GM12891 (cell line): Measurements from ENCODE around the gene AGFG2.

Source experiments
- PAX5 ChIP-seq: IDR thresholded peaks from 2 replicates; pipeline ENCODE4 v1.6.1; 2011; ENCODE audit warnings: low read length, moderate library complexity, mild to moderate bottlenecking; ENCODE audit not compliant: insufficient read depth, severe bottlenecking
- POLR2A ChIP-seq: IDR thresholded peaks from 2 replicates; pipeline ENCODE4 v1.6.1; 2011; ENCODE audit warnings: low read depth, low read length, control low read depth
- POLR2AphosphoS5 ChIP-seq: IDR thresholded peaks from 2 replicates; pipeline ENCODE4 v1.6.1; 2011; ENCODE audit warnings: low read depth, low read length, control low read depth

GRCh38 chr7:100520138-100520537, 18.9 kb upstream of the AGFG2 start:
- TF ChIP-seq POLR2A (no peak), POLR2AphosphoS5 (no peak), PAX5 (no peak)
